CD8-positive, alpha-beta memory T cell (primary cell): ENCODE results near the gene CLEC4F. TPM values are rescaled to one million over a fixed set of nuclear protein-coding genes. Genes with fewer than 3 reads are reported as not detected.

Experiments
- CTCF ChIA-PET: fragments of 350-600 bp; sonication (Branson Sonifier 250); formaldehyde crosslinking; loops from one replicate; lab custom pipeline; 2021; ENCODE audit warnings: antibody characterized with exemption; lab: Charles Lee
- POLR2A ChIA-PET: fragments of 350-600 bp; sonication (Branson Sonifier 250); formaldehyde crosslinking; loops from one replicate; lab custom pipeline; 2021; ENCODE audit warnings: antibody characterized with exemption; lab: Charles Lee
- DNase-seq, 5 donors: peaks; one replicate each; pipeline versions ENCODE4 v3.0.0 to v3.0.0-alpha.2; 2020 to 2022; ENCODE audit warnings: mixed read lengths in 1 of 5
- H3K27ac ChIP-seq: one replicate; pipeline ENCODE4 v1.7.0; 2013; ENCODE audit warnings: low read depth, mild to moderate bottlenecking, low read length, moderate library complexity
- H3K27me3 ChIP-seq: 2 replicates; pipeline ENCODE4 v1.7.0; 2013; ENCODE audit warnings: low read length, mild to moderate bottlenecking; ENCODE audit not compliant: insufficient read depth, poor library complexity, severe bottlenecking
- H3K36me3 ChIP-seq: 2 replicates; pipeline ENCODE4 v1.7.0; 2013; ENCODE audit warnings: mild to moderate bottlenecking, low read length, moderate library complexity; ENCODE audit not compliant: insufficient read depth
- H3K4me1 ChIP-seq: 2 replicates; pipeline ENCODE4 v1.7.0; 2013; ENCODE audit warnings: mild to moderate bottlenecking, low read length, moderate library complexity; ENCODE audit not compliant: insufficient read depth
- H3K4me3 ChIP-seq: 2 replicates; pipeline ENCODE4 v1.7.0; 2013; ENCODE audit warnings: mild to moderate bottlenecking, low read length
- H3K9me3 ChIP-seq: 2 replicates; pipeline ENCODE4 v1.7.0; 2013; ENCODE audit warnings: mild to moderate bottlenecking, low read length
- H3K27ac Mint-ChIP-seq, 8 donors: one replicate each; pipeline ENCODE4 v1.8.0; 2020 to 2021; ENCODE audit warnings: mixed read lengths in 8 of 8, mild to moderate bottlenecking in 6 of 8, inconsistent platforms in 3 of 8, moderate library complexity in 3 of 8
- H3K27me3 Mint-ChIP-seq, 2 donors: one replicate each; pipeline ENCODE4 v1.8.0; 2020 to 2021; ENCODE audit warnings: mixed read lengths in 2 of 2, mild to moderate bottlenecking in 1 of 2, moderate library complexity in 1 of 2
- H3K36me3 Mint-ChIP-seq, 3 donors: one replicate each; pipeline ENCODE4 v1.8.0; 2020 to 2021; ENCODE audit warnings: mixed read lengths in 3 of 3, inconsistent platforms in 1 of 3, mild to moderate bottlenecking in 1 of 3
- H3K4me1 Mint-ChIP-seq, 3 donors: one replicate each; pipeline ENCODE4 v1.8.0; 2020 to 2021; ENCODE audit warnings: mixed read lengths in 3 of 3, inconsistent platforms in 1 of 3, mild to moderate bottlenecking in 1 of 3
- H3K4me3 Mint-ChIP-seq, 7 donors: one replicate each; pipeline ENCODE4 v1.8.0; 2020 to 2021; ENCODE audit warnings: mixed read lengths in 7 of 7, mild to moderate bottlenecking in 6 of 7, moderate library complexity in 4 of 7, inconsistent platforms in 2 of 7
- H3K9me3 Mint-ChIP-seq, 5 donors: one replicate each; pipeline ENCODE4 v1.8.0; 2020 to 2022; ENCODE audit warnings: mixed read lengths in 5 of 5, mild to moderate bottlenecking in 3 of 5, moderate library complexity in 2 of 5, inconsistent platforms in 1 of 5
- polyA plus RNA-seq: library from polyadenylated mRNA; unstranded; fragments of 300-500 nt; fragmentation: Illumina TruSeq; gene quantifications from one replicate; pipeline ENCODE4 v1.2.3, GENCODE V29; 2021
- total RNA-seq, 2 experiments: library from RNA; stranded (reverse); gene quantifications; one replicate each; pipeline ENCODE4 v1.2.3, GENCODE V29; 2021

CLEC4F gene
- total and polyA plus RNA-seq, 3 experiments from 2014 or later: not detected

- no peaks in the 10 kb centered on the region for H3K36me3 ChIP-seq
- peaks cover 7% of the 10 kb centered on the region for H3K4me1 ChIP-seq
- Mint-ChIP-seq H3K4me1 (peaks cover 3 to 9% (median 8%) of the 10 kb centered on the region in 3 donors), H3K27me3 (peaks cover 4 to 15% of the 10 kb centered on the region in 2 donors), H3K36me3 (no peaks in the 10 kb centered on the region), H3K27ac (peak overlapping the region in 1 of 8 donors; percentile 21), H3K9me3 (no peaks in the 10 kb centered on the region), H3K4me3 (peak overlapping the region in 1 of 7 donors; percentile 21)
- H3K27me3 ChIP-seq: no peaks in the 10 kb centered on the region
- H3K27ac ChIP-seq: no peak overlapping the region
- no peaks in the 10 kb centered on the region for H3K9me3 ChIP-seq
- POLR2A ChIA-PET: no interaction called here
- H3K4me3 ChIP-seq: no peak overlapping the region
- no peak for DNase-seq
- CTCF ChIA-PET: no interaction called here
These were observed 2.4 kb upstream of the CLEC4F start for GRCh38 chr2:70822843-70823242.

- H3K4me1 ChIP-seq: peaks cover 3% of the 10 kb centered on the region
- ChIA-PET POLR2A (no interaction called here), CTCF (no interaction called here)
- no peaks in the 10 kb centered on the region for H3K36me3 ChIP-seq
- no peak overlapping the region for H3K27ac ChIP-seq
- H3K27me3 ChIP-seq: no peaks in the 10 kb centered on the region
- Mint-ChIP-seq H3K36me3 (no peaks in the 10 kb centered on the region), H3K4me3 (no peak overlapping the region), H3K4me1 (peaks cover 0 to under 1% (median under 1%) of the 10 kb centered on the region in 3 donors), H3K9me3 (no peaks in the 10 kb centered on the region), H3K27ac (no peak overlapping the region), H3K27me3 (peaks cover 3 to 29% of the 10 kb centered on the region in 2 donors)
- H3K9me3 ChIP-seq: no peaks in the 10 kb centered on the region
- H3K4me3 ChIP-seq: no peak overlapping the region
- no peak for DNase-seq
These were observed 3.0 kb downstream of the CLEC4F start for GRCh38 chr2:70817284-70817954.

- Mint-ChIP-seq H3K27ac (peak overlapping the region in 2 of 8 donors; percentile 26 to 51), H3K9me3 (no peaks in the 10 kb centered on the region), H3K27me3 (peaks cover 3 to 29% of the 10 kb centered on the region in 2 donors), H3K4me1 (no peaks in the 10 kb centered on the region), H3K4me3 (no peak overlapping the region), H3K36me3 (no peaks in the 10 kb centered on the region)
- Histone ChIP-seq H3K4me1 (no peaks in the 10 kb centered on the region), H3K27me3 (no peaks in the 10 kb centered on the region), H3K9me3 (no peaks in the 10 kb centered on the region), H3K36me3 (no peaks in the 10 kb centered on the region), H3K4me3 (no peak overlapping the region), H3K27ac (no peak overlapping the region)
- ChIA-PET POLR2A (no interaction called here), CTCF (no interaction called here)
- no peak for DNase-seq
These were observed 3.7 kb downstream of the CLEC4F start for GRCh38 chr2:70816726-70817125.

GRCh38 chr2:70808983-70809958 is 11.1 kb downstream of the CLEC4F start:
- H3K27me3 Mint-ChIP-seq: peaks cover 6 to 7% of the 10 kb centered on the region in 2 donors
- no peak overlapping the region for H3K27ac Mint-ChIP-seq
- no peak for DNase-seq
- no peaks in the 10 kb centered on the region for H3K4me1 Mint-ChIP-seq
- Histone ChIP-seq H3K27ac (no peak overlapping the region), H3K4me1 (no peaks in the 10 kb centered on the region), H3K27me3 (no peaks in the 10 kb centered on the region), H3K9me3 (no peaks in the 10 kb centered on the region), H3K36me3 (no peaks in the 10 kb centered on the region), H3K4me3 (no peak overlapping the region)
- POLR2A ChIA-PET: no interaction called here
- H3K36me3 Mint-ChIP-seq: no peaks in the 10 kb centered on the region
- no peak overlapping the region for H3K4me3 Mint-ChIP-seq
- CTCF ChIA-PET: no interaction called here
- H3K9me3 Mint-ChIP-seq: peaks cover 0 to 3% (median 0%) of the 10 kb centered on the region in 5 donors

GRCh38 chr2:70807828-70808118 is 12.6 kb downstream of the CLEC4F start:
- Mint-ChIP-seq H3K36me3 (no peaks in the 10 kb centered on the region), H3K4me3 (no peak overlapping the region), H3K9me3 (peaks cover 0 to 3% (median 0%) of the 10 kb centered on the region in 5 donors), H3K27me3 (peaks cover 3 to 7% of the 10 kb centered on the region in 2 donors), H3K4me1 (no peaks in the 10 kb centered on the region), H3K27ac (no peak overlapping the region)
- CTCF ChIA-PET: interaction anchor here (0.9 kb wide), 1 partner anchor 506 kb away, joined by 3 read pairs; the partner anchor contains the start of gene FAM136A
- DNase-seq: no peak
- Histone ChIP-seq H3K9me3 (no peaks in the 10 kb centered on the region), H3K4me3 (no peak overlapping the region), H3K36me3 (no peaks in the 10 kb centered on the region), H3K27ac (no peak overlapping the region), H3K27me3 (no peaks in the 10 kb centered on the region), H3K4me1 (no peaks in the 10 kb centered on the region)
- POLR2A ChIA-PET: no interaction called here

- H3K4me1 ChIP-seq: no peaks in the 10 kb centered on the region
- H3K36me3 ChIP-seq: no peaks in the 10 kb centered on the region
- no peak for DNase-seq
- H3K27ac Mint-ChIP-seq: no peak overlapping the region
- H3K9me3 ChIP-seq: no peaks in the 10 kb centered on the region
- no peak overlapping the region for H3K4me3 ChIP-seq
- H3K36me3 Mint-ChIP-seq: no peaks in the 10 kb centered on the region
- no peak overlapping the region for H3K27ac ChIP-seq
- peaks cover 3 to 7% of the 10 kb centered on the region in 2 donors for H3K27me3 Mint-ChIP-seq
- CTCF ChIA-PET: no interaction called here
- H3K9me3 Mint-ChIP-seq: peaks cover 0 to 3% (median 0%) of the 10 kb centered on the region in 5 donors
- H3K4me1 Mint-ChIP-seq: no peaks in the 10 kb centered on the region
- H3K4me3 Mint-ChIP-seq: no peak overlapping the region
- POLR2A ChIA-PET: no interaction called here
- H3K27me3 ChIP-seq: no peaks in the 10 kb centered on the region
These were observed 13.1 kb downstream of the CLEC4F start for GRCh38 chr2:70807102-70807827.

GRCh38 chr2:70806620-70807019 is 13.8 kb downstream of the CLEC4F start:
- CTCF ChIA-PET: no interaction called here
- Histone ChIP-seq H3K27ac (no peak overlapping the region), H3K36me3 (no peaks in the 10 kb centered on the region), H3K9me3 (no peaks in the 10 kb centered on the region), H3K4me3 (no peak overlapping the region), H3K27me3 (no peaks in the 10 kb centered on the region), H3K4me1 (no peaks in the 10 kb centered on the region)
- no peaks in the 10 kb centered on the region for H3K36me3 Mint-ChIP-seq
- H3K9me3 Mint-ChIP-seq: peaks cover 0 to 3% (median 0%) of the 10 kb centered on the region in 5 donors
- no peak for DNase-seq
- no peaks in the 10 kb centered on the region for H3K4me1 Mint-ChIP-seq
- POLR2A ChIA-PET: no interaction called here
- no peak overlapping the region for H3K4me3 Mint-ChIP-seq
- no peak overlapping the region for H3K27ac Mint-ChIP-seq
- peaks cover 3 to 7% of the 10 kb centered on the region in 2 donors for H3K27me3 Mint-ChIP-seq
